ENCODE results near the gene SAP25. TPM values are rescaled to one million over a fixed set of nuclear protein-coding genes. Genes with fewer than 3 reads are reported as not detected.

SAP25 gene
- polyA plus RNA-seq, 1 donor (not counting 4 experiments of a cell fraction or from before 2014, with no cell fraction given), result 0.16 TPM

DNA sequence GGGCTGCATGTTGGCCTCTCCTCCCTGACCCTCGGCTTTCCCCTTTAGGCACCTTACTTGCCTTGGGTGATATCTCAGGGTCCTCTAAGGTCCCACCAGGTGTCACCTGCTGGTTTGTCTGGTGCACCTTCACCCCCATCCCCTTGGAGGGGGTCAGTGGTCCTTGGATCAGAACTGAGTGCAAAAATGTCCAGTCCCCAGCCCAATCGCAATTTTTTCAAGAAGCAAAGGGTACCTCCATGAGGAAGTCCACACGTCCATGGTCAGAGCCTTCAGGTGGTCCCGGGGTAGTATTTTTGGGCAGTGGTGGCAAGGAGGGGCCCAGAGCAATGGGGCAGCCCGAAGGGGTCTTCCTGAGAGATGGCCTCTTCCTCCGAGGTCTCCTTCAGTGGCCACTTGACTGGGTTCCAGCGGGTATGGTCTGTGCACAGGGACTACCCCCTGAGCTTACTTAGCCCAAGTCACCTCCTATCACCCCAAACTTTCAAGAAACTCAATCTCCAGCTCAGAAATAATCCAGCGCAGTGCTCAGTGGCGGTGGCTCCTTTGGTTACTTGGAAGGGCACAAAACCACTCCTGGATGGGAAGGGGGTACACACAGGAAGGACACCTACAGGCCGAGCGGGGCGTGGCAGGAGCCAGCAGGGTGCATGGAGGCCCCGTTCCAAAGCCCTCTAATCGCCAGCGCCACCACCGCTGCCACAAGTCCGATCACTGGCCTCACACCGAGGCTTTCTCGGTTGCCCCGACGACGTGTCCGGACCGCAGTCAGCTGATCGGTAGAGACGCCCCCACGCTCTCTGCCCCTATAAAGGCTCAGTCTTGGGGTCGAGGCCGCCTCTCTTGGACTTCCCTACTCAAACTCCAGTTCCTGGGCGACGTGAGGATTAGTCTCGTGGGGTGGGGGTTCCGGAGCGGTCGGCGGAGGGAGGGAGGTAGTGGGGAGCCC is 4.5 kb downstream of the SAP25 start:
- no peaks in the 10 kb centered on the region for H3K9me1 ChIP-seq (ENCODE audit: control insufficient read depth, extremely low read depth, insufficient read depth, low read length)
- dilution Hi-C loops (cut with MboI; ENCODE audit: extremely low pct_ligation_motif_present, low sequenced_read_pairs), result no loop called here

DNA sequence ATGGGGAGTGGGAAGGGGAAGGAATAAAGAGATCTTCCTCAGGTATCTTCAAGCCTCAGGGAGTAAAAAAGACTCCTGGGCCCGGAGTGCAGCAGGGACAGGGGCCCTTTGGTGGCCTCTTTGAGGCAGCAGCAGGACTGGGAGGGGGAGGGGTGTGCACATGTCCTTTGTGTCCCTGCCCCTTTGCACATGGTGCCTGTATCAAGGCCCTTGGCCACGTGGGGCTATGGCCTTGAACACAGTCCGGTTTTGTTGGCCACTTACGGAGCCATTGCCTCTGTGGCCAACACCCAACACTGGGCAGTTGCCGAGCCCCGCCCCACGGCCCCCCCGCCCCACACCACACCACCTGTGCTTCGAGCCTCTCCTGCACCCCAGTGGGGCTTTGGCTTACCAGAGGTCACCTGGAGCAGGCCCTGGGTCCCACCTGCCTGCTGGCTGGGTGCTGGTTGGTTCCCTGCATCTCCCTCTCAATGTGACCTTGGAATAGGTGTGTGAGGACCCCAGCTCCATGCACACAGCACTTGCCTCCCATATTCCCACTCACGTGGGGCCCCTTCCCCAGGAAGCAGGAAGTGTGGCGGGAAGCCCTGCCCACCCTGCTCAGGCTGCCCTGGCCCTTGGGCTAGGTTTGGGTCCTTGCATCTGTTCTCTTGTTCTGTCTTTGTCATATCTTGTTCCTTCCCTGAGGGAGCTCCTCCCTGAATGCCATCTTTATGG is 5.4 kb downstream of the SAP25 start:
- peaks cover 0 to 2% of the 10 kb centered on the region in 2 experiments for H3K36me3 ChIP-seq (ENCODE audit: control insufficient read depth in 2 of 2, extremely low read depth in 1 of 2, insufficient read depth in 2 of 2, low read length in 2 of 2)
- no peaks in the 10 kb centered on the region for H3K9me3 ChIP-seq (ENCODE audit: control insufficient read depth, low read depth, low read length)
- H3K27me3 ChIP-seq (ENCODE audit: control insufficient read depth, extremely low read depth, insufficient read depth, low read length), result peaks cover 23% of the 10 kb centered on the region
- no peak overlapping the region for H3K27ac ChIP-seq (ENCODE audit: control insufficient read depth, insufficient read depth, low read length)
- dilution Hi-C loops (cut with MboI; ENCODE audit: extremely low pct_ligation_motif_present, low sequenced_read_pairs), result no loop called here
- no peak overlapping the region for H3K4me3 ChIP-seq (ENCODE audit: control insufficient read depth in 2 of 3, extremely low read depth in 1 of 3, insufficient read depth in 2 of 3, low read depth in 1 of 3, low read length in 3 of 3)
- no peak overlapping the region for H2AFZ ChIP-seq (ENCODE audit: control insufficient read depth, low read length)
- DNase-seq (ENCODE audit: low read depth, low spot score) (no peak), FAIRE-seq (no peak)
- no peak for TF ChIP-seq EZH2 (IDR thresholded peaks at IDR 0.05; ENCODE audit: low read length)
- TF ChIP-seq, protein P1, sequence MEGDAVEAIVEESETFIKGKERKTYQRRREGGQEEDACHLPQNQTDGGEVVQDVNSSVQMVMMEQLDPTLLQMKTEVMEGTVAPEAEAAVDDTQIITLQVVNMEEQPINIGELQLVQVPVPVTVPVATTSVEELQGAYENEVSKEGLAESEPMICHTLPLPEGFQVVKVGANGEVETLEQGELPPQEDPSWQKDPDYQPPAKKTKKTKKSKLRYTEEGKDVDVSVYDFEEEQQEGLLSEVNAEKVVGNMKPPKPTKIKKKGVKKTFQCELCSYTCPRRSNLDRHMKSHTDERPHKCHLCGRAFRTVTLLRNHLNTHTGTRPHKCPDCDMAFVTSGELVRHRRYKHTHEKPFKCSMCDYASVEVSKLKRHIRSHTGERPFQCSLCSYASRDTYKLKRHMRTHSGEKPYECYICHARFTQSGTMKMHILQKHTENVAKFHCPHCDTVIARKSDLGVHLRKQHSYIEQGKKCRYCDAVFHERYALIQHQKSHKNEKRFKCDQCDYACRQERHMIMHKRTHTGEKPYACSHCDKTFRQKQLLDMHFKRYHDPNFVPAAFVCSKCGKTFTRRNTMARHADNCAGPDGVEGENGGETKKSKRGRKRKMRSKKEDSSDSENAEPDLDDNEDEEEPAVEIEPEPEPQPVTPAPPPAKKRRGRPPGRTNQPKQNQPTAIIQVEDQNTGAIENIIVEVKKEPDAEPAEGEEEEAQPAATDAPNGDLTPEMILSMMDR (optimal IDR thresholded peaks at IDR 0.05 in 1 of 3, IDR thresholded peaks at IDR 0.05 in 1 of 3, conservative IDR thresholded peaks at IDR 0.05 in 1 of 3; ENCODE audit: extremely low read depth in 1 of 3, insufficient read depth in 2 of 3, low read length in 3 of 3), result no peak
- H3K9ac ChIP-seq (ENCODE audit: control insufficient read depth, extremely low read depth, insufficient read depth, low read length), result no peak overlapping the region
- H3K4me2 ChIP-seq (ENCODE audit: control insufficient read depth, extremely low read depth, insufficient read depth, low read depth, low read length), result no peak overlapping the region
- no peaks in the 10 kb centered on the region for H3K9me1 ChIP-seq (ENCODE audit: control insufficient read depth, extremely low read depth, insufficient read depth, low read length)
- no peaks in the 10 kb centered on the region for H3K79me2 ChIP-seq (ENCODE audit: control insufficient read depth, insufficient read depth, low read length)
- peaks cover 3% of the 10 kb centered on the region for H3K4me1 ChIP-seq (ENCODE audit: control insufficient read depth, extremely low read depth, insufficient read depth, low read length)
- no peaks in the 10 kb centered on the region for H4K20me1 ChIP-seq (ENCODE audit: control insufficient read depth, extremely low read depth, insufficient read depth, low read length)

More for the DNA sequence above, 4.5 kb downstream of the SAP25 start:
- Histone ChIP-seq H3K36me3 (ENCODE audit: control insufficient read depth in 2 of 2, extremely low read depth in 1 of 2, insufficient read depth in 2 of 2, low read length in 2 of 2) (peaks cover 0 to 4% of the 10 kb centered on the region in 2 experiments), H3K4me2 (ENCODE audit: control insufficient read depth, extremely low read depth, insufficient read depth, low read depth, low read length) (peak overlapping the region; percentile 69), H2AFZ (ENCODE audit: control insufficient read depth, low read length) (no peak overlapping the region), H3K4me1 (ENCODE audit: control insufficient read depth, extremely low read depth, insufficient read depth, low read length) (peaks cover 3% of the 10 kb centered on the region), H4K20me1 (ENCODE audit: control insufficient read depth, extremely low read depth, insufficient read depth, low read length) (no peaks in the 10 kb centered on the region), H3K27me3 (ENCODE audit: control insufficient read depth, extremely low read depth, insufficient read depth, low read length) (peaks cover 23% of the 10 kb centered on the region), H3K79me2 (ENCODE audit: control insufficient read depth, insufficient read depth, low read length) (no peaks in the 10 kb centered on the region), H3K9me3 (ENCODE audit: control insufficient read depth, low read depth, low read length) (no peaks in the 10 kb centered on the region), H3K27ac (ENCODE audit: control insufficient read depth, insufficient read depth, low read length) (no peak overlapping the region), H3K9ac (ENCODE audit: control insufficient read depth, extremely low read depth, insufficient read depth, low read length) (no peak overlapping the region), H3K4me3 (ENCODE audit: control insufficient read depth in 2 of 3, extremely low read depth in 1 of 3, insufficient read depth in 2 of 3, low read depth in 1 of 3, low read length in 3 of 3) (no peak overlapping the region)
- TF ChIP-seq, protein P1 (optimal IDR thresholded peaks at IDR 0.05 in 1 of 3, IDR thresholded peaks at IDR 0.05 in 1 of 3, conservative IDR thresholded peaks at IDR 0.05 in 1 of 3; ENCODE audit: extremely low read depth in 1 of 3, insufficient read depth in 2 of 3, low read length in 3 of 3), result peak; percentile 23 to 46 (median 43)
- no peak for TF ChIP-seq EZH2 (IDR thresholded peaks at IDR 0.05; ENCODE audit: low read length)
- DNase-seq (ENCODE audit: low read depth, low spot score) (no peak), FAIRE-seq (no peak)
